ENCODE data around the gene APPBP2.

- TF ChIP-seq POLR2A (IDR thresholded peaks at IDR 0.05) (no peak), CTCF (IDR thresholded peaks at IDR 0.05) (no peak)
Measured at GRCh38 chr17:60545465-60546191, 19.6 kb upstream of the APPBP2 start.

All from thyroid gland (tissue), 4 donors.